K562 (cell line): ENCODE results near the gene R3HDM2.

Source experiments
- BRF2 ChIP-seq: IDR thresholded peaks from 3 replicates; pipeline ENCODE4 v1.6.1; 2011; ENCODE audit warnings: borderline replicate concordance, mild to moderate bottlenecking; ENCODE audit not compliant: insufficient read length, insufficient read depth
- CHD2 ChIP-seq: IDR thresholded peaks from 2 replicates; pipeline ENCODE4 v1.6.1; 2011; ENCODE audit warnings: low read depth, low read length
- MYC ChIP-seq, 2 experiments: fragments of 250-450 bp in 1 of 2; sonication (Bioruptor Pico) in 1 of 2; IDR thresholded peaks; 2 replicates each; pipeline versions ENCODE4 v1.5.1 to v1.6.1; 2012 to 2021; ENCODE audit warnings: low read depth in 2 of 2, borderline replicate concordance in 1 of 2, improper control_type of control experiment in 1 of 2, low read length in 1 of 2, mild to moderate bottlenecking in 1 of 2, moderate library complexity in 1 of 2
- RFX5 ChIP-seq: IDR thresholded peaks from 2 replicates; pipeline ENCODE4 v1.6.1; 2011; ENCODE audit warnings: low read depth, mild to moderate bottlenecking, improper control_type of control experiment, low read length
- SREBF2 ChIP-seq: sonication (generic); formaldehyde crosslinking; IDR thresholded peaks from 2 replicates; pipeline ENCODE4 v1.4.0; 2020; ENCODE audit warnings: mild to moderate bottlenecking, missing genetic modification reagents
- STAT5B ChIP-seq: fragments of 250-450 bp; sonication (Bioruptor Pico); IDR thresholded peaks from 2 replicates; pipeline ENCODE4 v1.8.0; 2021; ENCODE audit warnings: mild to moderate bottlenecking, inconsistent platforms
- TGIF2 ChIP-seq: sonication (generic); formaldehyde crosslinking; IDR thresholded peaks from 2 replicates; pipeline ENCODE4 v1.8.1; 2022; ENCODE audit warnings: mild to moderate bottlenecking, missing genetic modification reagents, moderate library complexity
- TF ChIP-seq, protein P1 (sequence below), 3 experiments: IDR thresholded peaks in 2 of 3; conservative IDR thresholded peaks in 1 of 3; 2 replicates each; pipeline ENCODE4 v1.5.1; 2011 to 2012; ENCODE audit warnings: low read length in 3 of 3, mild to moderate bottlenecking in 3 of 3, control low read depth in 2 of 3, improper control_type of control experiment in 1 of 3, inconsistent platforms in 1 of 3, low read depth in 1 of 3, mixed read lengths in 1 of 3, moderate library complexity in 1 of 3; ENCODE audit not compliant: insufficient read depth in 2 of 3

GRCh38 chr12:57239587-57240065 lies 191.2 kb downstream of the R3HDM2 start:
- TF ChIP-seq BRF2 (no peak), MYC (IDR thresholded peaks at IDR 0.05; ENCODE audit: low read depth, low read length) (no peak), MYC (CRISPR knock-in tag; IDR thresholded peaks at IDR 0.05; ENCODE audit: borderline replicate concordance, low read depth) (no peak), TGIF2 (CRISPR knock-in tag) (no peak), RFX5 (no peak), CHD2 (no peak), SREBF2 (CRISPR knock-in tag) (no peak), STAT5B (CRISPR knock-in tag) (no peak)
- TF ChIP-seq, protein P1, sequence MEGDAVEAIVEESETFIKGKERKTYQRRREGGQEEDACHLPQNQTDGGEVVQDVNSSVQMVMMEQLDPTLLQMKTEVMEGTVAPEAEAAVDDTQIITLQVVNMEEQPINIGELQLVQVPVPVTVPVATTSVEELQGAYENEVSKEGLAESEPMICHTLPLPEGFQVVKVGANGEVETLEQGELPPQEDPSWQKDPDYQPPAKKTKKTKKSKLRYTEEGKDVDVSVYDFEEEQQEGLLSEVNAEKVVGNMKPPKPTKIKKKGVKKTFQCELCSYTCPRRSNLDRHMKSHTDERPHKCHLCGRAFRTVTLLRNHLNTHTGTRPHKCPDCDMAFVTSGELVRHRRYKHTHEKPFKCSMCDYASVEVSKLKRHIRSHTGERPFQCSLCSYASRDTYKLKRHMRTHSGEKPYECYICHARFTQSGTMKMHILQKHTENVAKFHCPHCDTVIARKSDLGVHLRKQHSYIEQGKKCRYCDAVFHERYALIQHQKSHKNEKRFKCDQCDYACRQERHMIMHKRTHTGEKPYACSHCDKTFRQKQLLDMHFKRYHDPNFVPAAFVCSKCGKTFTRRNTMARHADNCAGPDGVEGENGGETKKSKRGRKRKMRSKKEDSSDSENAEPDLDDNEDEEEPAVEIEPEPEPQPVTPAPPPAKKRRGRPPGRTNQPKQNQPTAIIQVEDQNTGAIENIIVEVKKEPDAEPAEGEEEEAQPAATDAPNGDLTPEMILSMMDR (IDR thresholded peaks at IDR 0.05 in 2 of 3, conservative IDR thresholded peaks at IDR 0.05 in 1 of 3; ENCODE audit: insufficient read depth in 2 of 3, low read depth in 1 of 3, low read length in 3 of 3) = no peak
